GM12878 (cell line): ENCODE measurements around the gene KCNH5. TPM values are rescaled to one million over a fixed set of nuclear protein-coding genes. Genes with fewer than 3 reads are reported as not detected.

Experiments
- ATAC-seq: fragments of 200-7000 bp; cut with Tn5 transposase; 3 replicates; pipeline ENCODE4 v1.9.1; 2020; ENCODE audit warnings: mild to moderate bottlenecking, moderate library complexity
- BruUV-seq: library from RNA; stranded (reverse); fragments of 400-500 nt; replicated peaks from 2 replicates; lab custom pipeline; 2021; lab: Mats Ljungman, UMichigan
- CTCF ChIA-PET: fragments of 300-600 bp; sonication (Branson Sonifier 250); formaldehyde crosslinking; extraction: SDS; loops from one replicate; lab custom pipeline; 2021; ENCODE audit warnings: inconsistent platforms; lab: Yijun Ruan, JAX
- POLR2A ChIA-PET: fragments of 350-600 bp; formaldehyde crosslinking; extraction: SDS; loops from one replicate; lab custom pipeline; 2021; ENCODE audit warnings: inconsistent platforms; lab: Charles Lee
- RAD21 ChIA-PET: fragments of 300-600 bp; sonication (Branson Sonifier 250); formaldehyde crosslinking; loops from one replicate; lab custom pipeline; 2023; ENCODE audit warnings: antibody characterized with exemption; ENCODE audit not compliant: unreplicated experiment; lab: Charles Lee
- SMC1A ChIA-PET: fragments of 300-600 bp; sonication (Branson Sonifier 250); formaldehyde crosslinking; loops from one replicate; lab custom pipeline; 2023; ENCODE audit not compliant: unreplicated experiment, uncharacterized antibody; lab: Charles Lee
- DNase-seq: peaks from one replicate; pipeline ENCODE4 v3.0.0-alpha.2; 2011; ENCODE audit warnings: low read depth, low spot score
- FAIRE-seq: peaks from 3 replicates; lab custom pipeline; 2011; peaks lifted over from hg19 to GRCh38; lab: Jason Lieb, UNC
- H2AFZ ChIP-seq: 2 replicates; pipeline ENCODE4 v1.6.0; 2011; ENCODE audit warnings: low read depth, low read length, control low read depth; ENCODE audit not compliant: control insufficient read depth
- H3K27ac ChIP-seq: 2 replicates; pipeline ENCODE4 v1.5.1; 2011; ENCODE audit warnings: control low read depth; ENCODE audit not compliant: control insufficient read depth, insufficient read depth
- H3K27me3 ChIP-seq, 2 experiments: replicated peaks in 1 of 2; 2 replicates each; pipeline versions ENCODE4 v1.6.0 to v1.6.1; 2011; ENCODE audit warnings: low read length in 1 of 2; ENCODE audit not compliant: control insufficient read depth in 2 of 2, insufficient read depth in 2 of 2
- H3K36me3 ChIP-seq, 2 experiments: 2 replicates each; pipeline ENCODE4 v1.5.1; 2011; ENCODE audit warnings: low read length in 1 of 2; ENCODE audit not compliant: control insufficient read depth in 2 of 2, insufficient read depth in 2 of 2
- H3K4me1 ChIP-seq: 2 replicates; pipeline ENCODE4 v1.6.1; 2011; ENCODE audit warnings: mild to moderate bottlenecking, low read length, moderate library complexity, mixed read lengths; ENCODE audit not compliant: control insufficient read depth, insufficient read depth
- H3K4me2 ChIP-seq: 2 replicates; pipeline ENCODE4 v1.6.0; 2011; ENCODE audit warnings: control low read depth; ENCODE audit not compliant: control insufficient read depth, insufficient read depth
- H3K4me3 ChIP-seq: fragments of 200-600 bp; sonication (generic); 2 replicates; pipeline ENCODE4 v1.5.1; 2016
- H3K79me2 ChIP-seq: 2 replicates; pipeline ENCODE4 v1.6.0; 2011; ENCODE audit warnings: low read length; ENCODE audit not compliant: control insufficient read depth, insufficient read depth
- H3K9ac ChIP-seq: 2 replicates; pipeline ENCODE4 v1.8.0; 2011; ENCODE audit warnings: low read length, control low read depth, mixed read lengths; ENCODE audit not compliant: control insufficient read depth, insufficient read depth
- H3K9me3 ChIP-seq: replicated peaks from 3 replicates; pipeline ENCODE4 v1.5.1; 2011; ENCODE audit warnings: mild to moderate bottlenecking, low read length; ENCODE audit not compliant: control insufficient read depth, insufficient read depth
- H4K20me1 ChIP-seq: 2 replicates; pipeline ENCODE4 v1.6.0; 2011; ENCODE audit not compliant: control insufficient read depth, insufficient read depth
- ASH2L ChIP-seq: fragments of 300-600, 200-600 bp; sonication (generic); IDR thresholded peaks from 2 replicates; pipeline ENCODE4 v1.6.1; 2017; ENCODE audit warnings: low read depth, mild to moderate bottlenecking, borderline replicate concordance
- ATF2 ChIP-seq: IDR thresholded peaks from 2 replicates; pipeline ENCODE4 v1.6.1; 2012; ENCODE audit warnings: low read length, inconsistent platforms
- ESRRA ChIP-seq: IDR thresholded peaks from 2 replicates; pipeline ENCODE4 v1.6.1; 2012; ENCODE audit warnings: mild to moderate bottlenecking, low read length, improper control_type of control experiment
- EZH2 ChIP-seq: IDR thresholded peaks from 2 replicates; pipeline ENCODE4 v1.6.1; 2012; ENCODE audit warnings: low read depth, mild to moderate bottlenecking, control low read depth, inconsistent platforms, low read length, borderline replicate concordance; ENCODE audit not compliant: control insufficient read depth
- NFXL1 ChIP-seq: fragments of 450-650 bp; IDR thresholded peaks from 2 replicates; pipeline ENCODE4 v1.6.1; 2017; ENCODE audit warnings: antibody characterized with exemption, mild to moderate bottlenecking, borderline replicate concordance
- POLR2AphosphoS2 ChIP-seq: IDR thresholded peaks from 2 replicates; pipeline ENCODE4 v1.6.1; 2011; ENCODE audit warnings: low read depth, mild to moderate bottlenecking, low read length, improper control_type of control experiment, moderate library complexity
- POU2F2 ChIP-seq: IDR thresholded peaks from 3 replicates; pipeline ENCODE4 v1.6.1; 2011; ENCODE audit warnings: low read depth, mild to moderate bottlenecking, low read length, borderline replicate concordance
- SMAD5 ChIP-seq: IDR thresholded peaks from 2 replicates; pipeline ENCODE4 v1.6.1; 2016; ENCODE audit warnings: antibody characterized with exemption, low read depth
- TARDBP ChIP-seq: IDR thresholded peaks from 2 replicates; pipeline ENCODE4 v1.6.1; 2016; ENCODE audit warnings: borderline replicate concordance
- USF2 ChIP-seq: IDR thresholded peaks from 2 replicates; pipeline ENCODE4 v1.6.1; 2011; ENCODE audit warnings: low read depth, low read length, improper control_type of control experiment, borderline replicate concordance
- ZBTB40 ChIP-seq: fragments of 450-650 bp; IDR thresholded peaks from 2 replicates; pipeline ENCODE4 v1.6.1; 2016; ENCODE audit warnings: mild to moderate bottlenecking, moderate library complexity, borderline replicate concordance
- ZNF384 ChIP-seq: IDR thresholded peaks from 2 replicates; pipeline ENCODE4 v1.6.1; 2012; ENCODE audit warnings: low read depth, mild to moderate bottlenecking, low read length, improper control_type of control experiment, borderline replicate concordance
- WGBS: methylation state at CpG from one replicate; pipeline ENCODE4 v1.1.6; 2016; ENCODE audit warnings: low lambda C conversion rate; ENCODE audit not compliant: insufficient replicate concordance, insufficient coverage; ENCODE audit errors: missing lambda C conversion rate; 5-methylcytosine and 5-hydroxymethylcytosine counted together
- in situ Hi-C: fragments of 300-500 bp; cut with MboI; formaldehyde crosslinking; loops from 9 replicates; pipeline ENCODE4 v1.14.3; 2018; ENCODE audit warnings: mixed read lengths
- intact Hi-C: fragments of 100-400 bp; cut with micrococcal nuclease; formaldehyde crosslinking; loops from one replicate; pipeline ENCODE4 v1.14.2; 2022; ENCODE audit not compliant: unreplicated experiment
- polyA plus RNA-seq, 11 experiments: library from polyadenylated mRNA; depleted of rRNA in 4 of 11; unstranded in 6 of 11; stranded (reverse) in 5 of 11; fragments of >200 nt; fragmentation: Nextera tagmentation in 4 of 11; fragmentation: Illumina TruSeq in 1 of 11; extraction: Ambion mirVana in 4 of 11; extraction: Trizol in 1 of 11; gene quantifications; 1 replicate in 1 of 11; 2 replicates in 10 of 11; pipeline versions ENCODE4 v1.2.1 to v1.2.3, GENCODE V29; 2011 to 2016; ENCODE audit warnings: inconsistent platforms in 2 of 11, missing spikeins in 2 of 11, low read depth in 1 of 11
- total RNA-seq, 4 experiments: library from RNA; depleted of rRNA in 3 of 4; stranded (reverse); fragments of >200 nt in 3 of 4; fragmentation: Illumina TruSeq in 1 of 4; extraction: Trizol in 1 of 4; gene quantifications; 2 replicates each; pipeline versions ENCODE4 v1.2.1 to v1.2.3, GENCODE V29; 2013 to 2021

The KCNH5 gene
- total and polyA plus RNA-seq, 10 of the 15 experiments (the other 5 are each of a cell fraction or from before 2014, with no cell fraction given), result under 0.01 to 0.04 (median 0.04) TPM; not detected in 7

- no peaks in the 10 kb centered on the region for H3K27me3 ChIP-seq
- no peak overlapping the region for H2AFZ ChIP-seq
- H3K36me3 ChIP-seq, result no peaks in the 10 kb centered on the region
- in situ Hi-C loops, result no loop called here
- ChIA-PET RAD21 (no interaction called here), SMC1A (no interaction called here), POLR2A (no interaction called here), CTCF (no interaction called here)
- H4K20me1 ChIP-seq, result no peaks in the 10 kb centered on the region
- 7% methylated on average over 2 of the region's 2 CpGs for WGBS
- intact Hi-C loops, result no loop called here
- no peak overlapping the region for H3K9ac ChIP-seq
- no peak for ATAC-seq
- TF ChIP-seq POLR2AphosphoS2, result no peak
- TF ChIP-seq ZNF384, result no peak
- TF ChIP-seq ESRRA, result no peak
- H3K4me1 ChIP-seq, result no peaks in the 10 kb centered on the region
- no peak overlapping the region for H3K4me2 ChIP-seq
- FAIRE-seq, result no peak
- H3K4me3 ChIP-seq, result no peak overlapping the region
- no peak overlapping the region for H3K27ac ChIP-seq
- H3K79me2 ChIP-seq, result no peaks in the 10 kb centered on the region
- no TSS peak for BruUV-seq
- no peaks in the 10 kb centered on the region for H3K9me3 ChIP-seq
- DNase-seq, result no peak
These were observed 267.7 kb downstream of the KCNH5 start for GRCh38 chr14:62777510-62777909.

- SMC1A ChIA-PET, result interaction anchor here (0.7 kb wide), 2 partner anchors 96 to 1521 kb away, joined by 3 read pairs; no protein-coding TSS in a partner anchor
- no peak for FAIRE-seq
- H3K4me3 ChIP-seq, result no peak overlapping the region
- intact Hi-C loops, result no loop called here
- no peak overlapping the region for H3K4me2 ChIP-seq
- no peak for ATAC-seq
- no peak overlapping the region for H2AFZ ChIP-seq
- BruUV-seq, result no TSS peak
- no peaks in the 10 kb centered on the region for H3K79me2 ChIP-seq
- CTCF ChIA-PET, result no interaction called here
- RAD21 ChIA-PET, result no interaction called here
- no peak for DNase-seq
- H3K27me3 ChIP-seq, result no peaks in the 10 kb centered on the region
- WGBS, result 15% methylated on average over 1 of the region's 1 CpG
- POLR2A ChIA-PET, result no interaction called here
- H3K9ac ChIP-seq, result no peak overlapping the region
- H3K9me3 ChIP-seq, result no peaks in the 10 kb centered on the region
- H3K27ac ChIP-seq, result no peak overlapping the region
- no peaks in the 10 kb centered on the region for H3K4me1 ChIP-seq
- in situ Hi-C loops, result no loop called here
- H3K36me3 ChIP-seq, result no peaks in the 10 kb centered on the region
- no peaks in the 10 kb centered on the region for H4K20me1 ChIP-seq
- TF ChIP-seq SMAD5 (no peak), POU2F2 (no peak), ASH2L (no peak), TARDBP (no peak), EZH2 (no peak), USF2 (no peak), ATF2 (no peak), ZBTB40 (no peak), NFXL1 (no peak)
These were observed 269.0 kb downstream of the KCNH5 start for GRCh38 chr14:62776300-62776699.
